Activated gamma-delta T cell treated with anti-CD3 and anti-CD28 coated beads, Interleukin-2, amount 50 U/mL, for 16 hours (primary cell): ENCODE measurements around the gene PRADC1.

Experiments
- DNase-seq: peaks from one replicate; pipeline ENCODE4 v3.0.0-alpha.2; 2020; ENCODE audit warnings: low read depth

Gene PRADC1

GRCh38 chr2:73258913-73259215 lies 25.8 kb upstream of the PRADC1 start:
- no peak for DNase-seq

GRCh38 chr2:73258186-73258912 lies 25.3 kb upstream of the PRADC1 start:
- no peak for DNase-seq

- DNase-seq, result no peak
Observed at GRCh38 chr2:73257425-73258125, 24.5 kb upstream of the PRADC1 start.

- no peak for DNase-seq
Observed at GRCh38 chr2:73257021-73257420, 24.0 kb upstream of the PRADC1 start.

- DNase-seq, result no peak
Observed at GRCh38 chr2:73256618-73256922, 23.5 kb upstream of the PRADC1 start.

GRCh38 chr2:73255907-73256617 lies 23.0 kb upstream of the PRADC1 start:
- no peak for DNase-seq

GRCh38 chr2:73255007-73255644 lies 22.1 kb upstream of the PRADC1 start:
- no peak for DNase-seq

GRCh38 chr2:73254343-73255006 lies 21.4 kb upstream of the PRADC1 start:
- DNase-seq, result no peak

- DNase-seq, result no peak
Observed at GRCh38 chr2:73253901-73254300, 20.9 kb upstream of the PRADC1 start.

- no peak for DNase-seq
Observed at GRCh38 chr2:73253400-73253799, 20.4 kb upstream of the PRADC1 start.

- no peak for DNase-seq
Observed at GRCh38 chr2:73252238-73253027, 19.4 kb upstream of the PRADC1 start.

GRCh38 chr2:73250872-73251846 lies 18.1 kb upstream of the PRADC1 start:
- no peak for DNase-seq

GRCh38 chr2:73249636-73250035 lies 16.6 kb upstream of the PRADC1 start:
- DNase-seq, result no peak

GRCh38 chr2:73246850-73247249 lies 13.8 kb upstream of the PRADC1 start:
- DNase-seq, result no peak

- no peak for DNase-seq
Observed at GRCh38 chr2:73244580-73244979, 11.5 kb upstream of the PRADC1 start.

GRCh38 chr2:73243884-73244570 lies 11.0 kb upstream of the PRADC1 start:
- no peak for DNase-seq

GRCh38 chr2:73239776-73240175 lies 6.7 kb upstream of the PRADC1 start:
- DNase-seq, result no peak

GRCh38 chr2:73238976-73239375 lies 5.9 kb upstream of the PRADC1 start:
- no peak for DNase-seq

- DNase-seq, result no peak
Observed at GRCh38 chr2:73238149-73238548, 5.1 kb upstream of the PRADC1 start.

- no peak for DNase-seq
Observed at GRCh38 chr2:73237168-73237567, 4.1 kb upstream of the PRADC1 start.
